Measurements from ENCODE around the gene CHCHD5.
"Not testable (repeated sequence)": the region's sequence is repeated elsewhere in the genome, so short reads cannot be mapped to it uniquely, and the experiment has no call there.

CHCHD5 gene

DNA sequence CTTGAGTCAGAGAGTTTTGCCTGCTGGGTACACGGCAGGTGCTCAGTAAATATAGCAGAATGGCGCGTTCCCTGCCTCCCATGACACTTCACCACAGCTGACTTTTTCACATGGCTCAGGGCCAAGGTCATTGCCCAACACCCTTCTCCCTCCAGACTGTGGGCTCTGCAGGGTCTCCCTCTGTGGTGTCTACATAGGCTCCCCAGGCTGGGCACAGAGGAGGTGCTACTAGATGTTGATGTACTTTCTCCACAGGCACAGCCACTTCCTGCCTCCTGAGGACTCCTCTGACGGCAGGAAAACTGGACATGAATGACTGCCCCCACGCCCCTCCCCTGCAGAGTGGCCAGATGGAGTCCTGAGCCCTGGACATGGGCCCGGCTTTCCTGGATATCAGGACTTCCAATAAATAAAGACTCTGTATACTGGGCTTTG, 4.2 kb downstream of the CHCHD5 start:
- DNase-seq = no peak

DNA sequence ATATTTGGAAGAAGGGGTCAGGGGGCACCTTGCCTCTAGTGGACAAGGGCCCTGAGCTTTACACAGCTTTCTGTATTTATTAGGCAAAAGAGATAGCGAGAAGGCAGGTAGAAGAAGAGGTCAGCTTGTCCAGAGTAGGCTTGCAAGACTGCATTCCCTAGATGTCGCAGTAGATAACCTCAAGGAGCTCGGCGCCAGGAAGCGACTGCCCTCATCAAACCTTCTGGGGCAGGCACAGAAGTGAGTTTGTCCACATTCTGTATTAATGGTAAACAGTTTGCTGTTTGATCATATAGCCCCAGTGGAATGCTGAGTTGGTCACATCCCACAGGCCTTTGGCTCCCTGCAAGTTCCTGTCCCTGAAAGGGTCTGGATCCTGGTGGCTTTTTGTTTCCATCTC, 7.0 kb downstream of the CHCHD5 start:
- no peak for DNase-seq

DNA sequence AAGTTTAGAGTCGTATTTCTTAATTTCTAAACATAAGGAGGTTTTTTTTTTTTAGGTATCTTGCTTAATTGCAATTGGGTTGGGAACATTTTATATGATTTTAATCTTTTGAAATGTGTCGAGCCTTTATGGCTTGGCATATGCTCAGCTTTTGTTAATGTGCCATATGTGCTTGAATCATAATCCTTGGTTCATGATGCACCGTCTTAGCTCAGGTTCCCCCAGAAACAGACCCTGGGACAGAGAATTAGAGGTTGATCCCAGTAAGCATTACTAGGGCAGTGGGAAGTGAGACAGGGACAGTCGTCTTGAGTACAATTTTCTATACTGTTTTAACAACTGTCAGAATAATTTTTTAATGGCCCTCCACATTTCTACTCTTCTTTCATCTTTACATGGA, 9.3 kb downstream of the CHCHD5 start:
- no peak for DNase-seq

DNA sequence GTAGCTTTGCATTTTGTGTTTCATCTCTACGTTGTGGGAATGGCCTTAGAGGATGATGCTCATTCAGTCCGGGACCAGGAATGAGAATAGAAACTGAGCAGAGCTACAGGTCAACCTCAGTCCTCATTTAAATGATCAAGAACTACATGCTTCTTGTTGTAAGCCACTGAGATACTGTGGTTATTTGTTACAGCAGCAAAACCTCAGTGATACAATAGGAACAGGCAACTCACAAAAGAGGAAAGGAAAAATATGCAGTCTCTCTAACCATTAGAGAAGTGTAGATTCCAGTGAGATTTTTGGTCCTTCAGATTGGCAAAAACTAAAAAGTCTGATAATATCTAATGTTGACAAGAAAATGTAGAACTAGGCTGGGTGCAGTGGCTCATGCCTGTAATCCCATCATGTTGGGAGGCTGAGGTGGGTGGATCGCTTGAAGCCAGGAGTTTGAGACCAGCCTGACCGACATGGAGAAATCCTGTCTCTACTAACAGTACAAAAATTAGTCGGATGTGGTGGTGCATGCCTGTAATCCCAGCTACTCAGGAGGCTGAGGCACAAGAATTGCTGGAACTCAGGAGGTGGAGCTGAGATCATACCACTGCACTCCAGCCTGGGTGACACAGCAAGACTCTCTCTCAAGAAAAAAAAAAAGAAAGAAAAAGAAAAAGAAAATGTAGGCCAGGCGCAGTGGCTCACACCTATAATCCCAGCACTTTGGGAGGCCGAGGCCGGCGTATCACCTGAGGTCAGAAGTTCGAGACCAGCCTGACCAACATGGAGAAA, 13.3 kb downstream of the CHCHD5 start:
- DNase-seq = no peak

DNA sequence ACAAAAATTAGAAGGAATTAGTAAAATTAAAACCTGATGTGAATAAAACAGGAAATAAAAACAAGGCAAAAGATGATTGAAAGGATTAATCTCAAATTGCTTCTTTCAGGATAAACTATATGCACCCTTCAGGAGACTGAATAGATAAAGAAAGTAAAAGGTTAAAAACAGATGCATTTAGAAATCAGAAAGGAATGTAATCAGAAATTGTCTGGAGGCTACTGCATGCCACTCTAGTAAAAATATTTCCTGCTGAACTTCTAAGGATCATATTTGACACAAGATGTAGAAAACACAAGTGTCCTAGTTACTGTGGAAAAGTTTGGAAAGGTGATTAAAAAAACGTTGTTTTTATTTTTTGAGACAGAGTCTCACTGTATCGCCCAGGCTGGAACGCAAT, 16.2 kb downstream of the CHCHD5 start:
- no peak for DNase-seq

DNA sequence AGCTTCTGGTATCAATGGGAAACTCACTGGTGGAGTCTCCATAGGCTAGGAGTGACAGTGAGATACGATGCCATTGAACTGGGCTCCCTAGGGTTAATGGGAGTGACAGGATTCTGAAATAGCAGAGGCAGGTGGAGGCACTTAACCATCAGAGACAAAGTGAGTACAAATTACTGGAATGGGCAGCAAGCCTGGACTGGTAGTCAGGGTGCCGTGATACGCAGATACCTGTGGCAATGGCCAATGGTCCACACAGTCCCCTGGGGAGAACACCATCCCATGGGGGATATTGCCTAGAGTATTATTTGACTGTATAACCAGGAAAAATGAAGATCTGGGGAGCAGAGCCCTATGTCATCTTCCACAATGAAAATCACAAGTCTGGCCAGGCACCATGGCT, 17.3 kb downstream of the CHCHD5 start:
- peak; percentile 32 for DNase-seq

DNA sequence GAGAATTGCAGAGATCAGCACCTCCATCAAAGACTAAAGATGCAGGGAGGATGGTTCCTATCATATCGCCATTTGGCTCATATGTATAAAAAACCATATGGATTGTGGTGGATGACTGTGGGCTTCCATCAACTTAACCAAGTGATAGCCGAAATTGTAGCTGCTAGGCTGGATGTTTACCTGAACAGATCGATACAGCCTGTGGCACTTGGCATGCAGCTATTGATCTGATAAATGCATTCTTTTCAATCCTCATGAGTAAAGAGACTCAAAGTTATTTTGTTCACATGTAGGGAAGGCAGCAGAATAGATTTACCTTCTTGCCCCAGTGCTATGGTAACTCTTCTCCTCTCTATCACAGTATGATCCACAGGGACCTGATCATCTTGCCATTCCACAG, 18.5 kb downstream of the CHCHD5 start:
- DNase-seq = peak; percentile 3

DNA sequence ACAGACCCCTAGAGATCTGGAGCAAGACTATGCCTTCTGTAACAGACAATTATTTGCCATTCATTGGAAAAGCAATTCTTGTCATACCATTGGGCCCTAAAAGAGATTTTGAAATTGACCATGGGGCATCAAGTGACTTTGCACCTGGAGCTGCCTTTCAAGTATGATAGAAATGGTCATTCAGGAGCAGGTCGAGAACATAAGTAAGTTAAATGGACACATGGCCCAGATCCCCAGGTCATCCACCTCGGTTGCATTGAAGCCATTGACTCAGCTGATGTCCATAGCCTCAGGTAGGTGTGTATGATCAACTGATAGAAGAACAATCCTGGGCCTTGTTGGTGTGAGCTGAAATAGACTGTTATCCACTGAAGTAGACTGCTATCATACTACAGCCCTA, 19.3 kb downstream of the CHCHD5 start:
- DNase-seq = peak; percentile 11

DNA sequence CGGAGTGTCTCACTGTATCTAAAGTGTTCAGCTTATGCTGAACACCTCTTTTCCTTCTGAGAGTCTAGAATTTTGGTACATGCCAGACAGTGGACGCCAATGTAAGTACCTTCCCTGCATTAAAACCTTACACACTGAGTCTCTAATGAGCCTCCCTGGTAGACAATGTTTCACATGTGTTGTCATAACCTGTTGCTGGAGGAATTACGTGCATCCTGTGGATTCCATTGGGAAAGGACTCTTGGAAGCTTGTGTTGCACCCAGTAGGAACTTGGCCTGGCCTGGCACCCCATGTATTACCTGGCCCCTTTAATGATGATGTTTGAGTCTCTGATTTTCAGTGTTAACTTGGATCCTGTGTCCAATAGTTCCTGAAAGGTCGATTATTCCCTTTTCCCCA, 20.5 kb downstream of the CHCHD5 start:
- no peak for DNase-seq

DNA sequence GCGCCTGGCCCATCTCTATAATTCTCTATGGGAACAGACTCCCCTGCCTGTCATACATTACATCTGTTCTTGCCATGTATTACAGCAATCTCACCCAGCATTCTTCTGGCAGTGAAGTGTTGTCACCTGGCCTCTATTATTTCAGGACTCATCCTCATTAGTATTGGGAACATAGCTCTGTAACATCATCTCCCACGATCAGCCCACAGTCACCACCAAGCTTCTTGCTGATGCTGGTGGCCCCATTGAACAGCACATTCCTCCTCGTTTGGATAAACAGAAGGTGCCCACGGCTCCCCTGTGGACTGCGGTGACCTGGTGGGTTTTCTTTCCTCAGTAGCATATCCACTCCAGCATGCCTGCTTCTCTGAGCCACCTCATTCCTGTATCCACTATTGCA, 21.5 kb downstream of the CHCHD5 start:
- no peak for DNase-seq

DNA sequence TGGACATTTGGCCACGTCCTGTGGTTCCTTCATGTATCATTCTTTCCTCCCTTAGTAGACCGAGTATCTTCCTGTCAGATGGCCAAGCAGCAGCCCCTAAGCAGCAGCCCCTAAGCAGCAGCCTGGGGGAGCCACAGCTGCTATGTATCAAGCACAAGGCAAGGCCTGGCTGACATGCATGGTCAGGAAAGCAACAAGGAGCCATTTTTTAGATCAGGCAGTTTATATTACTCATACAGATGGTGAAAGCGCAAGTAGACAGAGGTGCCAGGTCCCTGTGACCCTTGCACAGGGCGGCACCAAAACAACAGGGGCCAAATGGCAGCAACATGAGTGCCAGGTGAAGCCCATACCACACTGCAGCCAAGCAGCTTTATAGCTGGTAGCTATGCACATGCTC, 22.1 kb downstream of the CHCHD5 start:
- DNase-seq = no peak

DNA sequence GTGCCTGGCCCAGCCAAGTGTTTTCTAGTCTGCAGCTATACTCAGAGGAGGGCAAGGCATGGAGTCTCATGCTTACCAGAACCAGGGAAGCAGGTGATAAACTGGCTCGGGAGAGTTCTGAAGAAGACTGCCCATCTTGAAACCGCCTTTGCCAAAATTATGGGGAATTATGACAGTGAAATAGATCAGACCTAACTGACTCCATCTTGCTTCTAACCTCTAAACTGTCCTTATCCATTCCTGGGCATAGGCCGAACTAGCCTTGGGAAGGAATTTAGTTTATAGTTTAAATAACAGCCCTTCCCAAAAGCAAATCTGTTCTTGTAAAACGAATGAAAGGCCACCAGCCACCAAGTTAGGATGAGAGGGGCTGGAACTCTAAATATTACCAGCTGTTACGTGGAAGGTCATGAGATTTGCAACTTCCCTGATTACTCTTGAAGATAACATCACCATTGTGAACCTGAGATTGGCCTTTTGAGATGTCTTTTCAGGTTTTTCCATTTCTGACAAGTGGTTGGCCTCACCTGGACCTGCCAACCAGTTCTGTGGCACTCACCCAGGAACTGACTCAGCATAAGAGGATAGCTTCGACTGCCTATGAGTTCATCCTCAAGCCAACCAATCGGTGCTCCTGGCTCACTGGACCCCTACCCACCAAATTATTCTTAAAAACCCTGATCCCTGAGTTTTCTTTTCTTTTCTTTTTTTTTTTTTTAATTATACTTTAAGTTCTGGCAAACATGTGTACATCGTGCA, 23.4 kb downstream of the CHCHD5 start:
- no peak for DNase-seq

DNA sequence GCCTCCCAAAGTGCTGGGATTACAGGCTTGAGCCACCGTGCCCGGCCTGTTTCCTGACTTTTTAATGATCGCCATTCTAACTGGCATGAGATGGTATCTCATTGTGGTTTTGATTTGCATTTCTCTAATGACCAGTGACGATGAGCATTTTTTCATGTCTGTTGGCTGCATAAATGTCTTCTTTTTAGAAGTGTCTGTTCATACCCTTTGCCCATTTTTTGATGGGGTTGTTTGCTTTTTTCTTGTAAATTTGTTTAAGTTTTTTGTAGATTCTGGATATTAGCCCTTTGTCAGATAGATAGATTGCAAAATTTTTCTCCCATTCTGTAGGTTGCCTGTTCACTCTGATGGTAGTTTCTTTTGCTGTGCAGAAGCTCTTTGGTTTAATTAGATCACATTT, 24.9 kb downstream of the CHCHD5 start:
- DNase-seq = not testable (repeated sequence)

DNA sequence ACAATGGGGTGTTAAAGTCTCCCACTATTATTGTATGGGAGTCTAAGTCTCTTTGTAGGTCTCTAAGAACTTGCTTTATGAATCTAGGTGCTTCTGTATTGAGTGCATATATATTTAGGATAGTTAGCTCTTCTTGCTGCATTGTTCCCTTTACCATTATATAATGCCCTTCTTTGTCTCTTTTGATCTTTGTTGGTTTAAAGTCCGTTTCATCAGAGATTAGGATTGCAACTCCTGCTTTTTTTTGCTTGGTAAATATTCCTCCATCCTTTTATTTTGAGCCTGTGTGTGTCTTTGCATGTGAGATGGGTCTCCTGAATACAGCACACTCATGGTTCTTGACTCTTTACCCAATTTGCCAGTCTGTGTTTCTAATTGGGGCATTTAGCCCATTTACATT, 27.9 kb downstream of the CHCHD5 start:
- DNase-seq = not testable (repeated sequence)

DNA sequence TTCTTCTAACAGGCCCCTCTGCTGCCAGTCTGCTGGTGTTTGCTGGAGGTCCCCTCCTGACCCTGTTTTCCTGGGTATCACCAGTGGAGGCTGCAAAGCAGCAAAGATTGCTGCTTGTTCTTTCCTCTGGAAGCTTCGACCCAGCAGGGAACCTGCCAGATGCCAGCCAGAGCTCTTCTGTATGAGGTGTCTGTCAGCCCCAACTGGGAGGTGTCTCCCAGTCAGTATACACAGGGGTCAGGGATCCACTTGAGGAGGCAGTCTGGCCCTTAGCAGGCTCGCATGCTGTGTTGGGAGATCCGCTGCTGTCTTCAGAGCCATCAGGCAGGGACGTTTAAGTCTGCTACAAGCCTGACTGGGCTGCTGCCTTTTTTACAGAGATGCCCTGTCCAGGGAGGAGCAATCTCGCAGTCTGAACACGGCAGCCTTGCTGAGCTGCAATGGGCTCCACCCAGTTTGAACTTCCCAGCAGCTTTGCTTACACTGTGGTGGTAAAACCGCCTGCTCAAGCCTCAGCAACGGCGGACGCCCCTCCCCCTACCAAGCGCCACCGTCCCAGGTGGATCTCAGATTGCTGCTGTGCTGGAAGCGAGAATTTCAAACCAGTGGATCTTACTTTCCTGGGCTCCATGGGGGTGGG, 29.9 kb downstream of the CHCHD5 start:
- peak; percentile 40 for DNase-seq

DNA sequence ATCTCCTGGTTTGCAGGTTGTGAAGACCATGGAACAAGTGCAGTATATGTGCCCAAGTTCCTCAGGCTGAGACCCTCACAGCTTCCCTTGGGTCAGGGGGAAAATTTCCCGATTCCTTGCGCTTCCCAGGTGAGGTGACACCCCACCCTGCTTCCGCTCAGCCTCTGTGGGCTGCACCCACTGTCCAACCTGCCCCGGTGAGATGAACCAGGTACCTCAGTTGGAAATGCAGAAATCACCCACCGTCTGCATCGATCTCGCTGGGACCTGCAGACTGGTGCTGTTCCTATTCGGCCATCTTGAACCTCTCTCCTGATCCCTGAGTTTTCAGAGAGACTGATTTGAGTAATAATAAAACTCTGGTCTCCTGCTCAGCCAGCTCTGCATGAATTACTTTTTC, 30.6 kb downstream of the CHCHD5 start:
- DNase-seq = peak; percentile 42

DNA sequence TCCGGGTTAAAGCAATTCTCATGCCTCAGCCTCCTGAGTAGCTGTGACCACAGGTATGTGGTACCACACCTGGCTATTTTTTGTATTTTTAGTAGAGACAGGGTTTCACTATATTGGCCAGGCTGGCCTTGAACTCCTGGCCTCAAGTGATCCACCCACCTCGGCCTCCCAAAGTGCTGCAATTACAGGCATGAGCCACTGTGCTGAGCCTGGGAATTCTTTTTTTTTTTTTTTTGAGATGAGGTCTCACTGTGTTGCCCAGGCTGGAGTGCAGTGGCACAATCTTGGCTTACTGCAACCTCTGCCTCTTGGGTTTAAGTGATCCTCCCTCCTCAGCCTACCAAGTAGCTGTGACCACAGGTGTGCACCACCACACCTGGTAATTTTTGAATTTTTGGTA, 31.4 kb downstream of the CHCHD5 start:
- DNase-seq = peak; percentile 1

DNA sequence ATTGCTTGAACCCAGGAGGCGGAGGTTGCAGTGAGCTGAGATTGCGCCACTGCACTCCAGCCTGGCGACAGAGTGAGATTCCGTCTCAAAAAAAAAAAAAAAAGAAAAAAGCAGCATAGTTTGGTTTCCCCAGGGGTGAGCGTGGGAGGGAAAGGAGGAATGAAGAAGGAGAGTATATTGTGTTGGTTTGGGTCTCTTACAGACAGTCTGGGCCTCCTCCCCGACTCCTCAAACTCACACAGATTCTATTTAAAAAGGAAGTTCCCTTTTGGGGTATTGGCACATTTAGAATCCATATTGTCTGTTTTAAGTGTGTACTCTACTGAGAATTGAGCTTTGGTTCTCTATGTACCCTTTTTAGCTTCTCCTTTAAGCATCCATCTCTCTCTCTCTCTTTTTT, 34.0 kb downstream of the CHCHD5 start:
- DNase-seq = no peak

DNA sequence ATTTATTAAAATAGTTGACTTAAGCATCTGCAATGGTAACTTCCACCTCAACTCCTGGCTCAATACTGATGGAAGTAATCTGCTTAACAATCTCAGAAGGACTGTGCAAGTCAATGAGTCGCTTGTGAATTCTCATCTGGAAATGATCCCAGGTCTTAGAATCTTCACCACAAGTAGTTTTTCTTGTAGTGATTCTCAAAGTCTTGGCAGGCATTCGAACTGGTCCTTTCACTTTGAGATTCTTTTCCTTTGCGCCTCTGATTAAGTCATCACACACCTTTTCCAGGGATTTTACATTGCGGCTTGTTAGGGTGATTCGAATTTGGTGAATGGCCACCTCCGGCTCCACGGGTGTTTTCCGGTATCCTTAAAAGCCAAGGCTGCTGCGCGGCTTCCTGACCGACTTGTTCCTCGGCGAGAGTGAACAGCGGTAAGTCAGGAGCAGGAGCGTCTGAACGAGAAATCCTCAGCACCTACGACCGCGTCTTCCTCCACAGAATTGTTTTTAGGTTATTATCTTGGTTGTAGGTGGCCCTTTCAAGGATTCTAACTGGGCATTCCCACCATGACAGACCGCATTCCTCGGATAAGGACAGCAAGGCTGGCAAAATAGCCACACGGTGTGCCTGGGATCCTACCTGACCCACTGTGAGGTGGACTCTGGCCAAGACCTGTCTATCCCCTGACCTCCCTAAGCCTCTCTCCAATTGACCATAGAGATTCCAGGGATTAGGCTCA, 37.5 kb downstream of the CHCHD5 start:
- DNase-seq = peak; percentile 21

DNA sequence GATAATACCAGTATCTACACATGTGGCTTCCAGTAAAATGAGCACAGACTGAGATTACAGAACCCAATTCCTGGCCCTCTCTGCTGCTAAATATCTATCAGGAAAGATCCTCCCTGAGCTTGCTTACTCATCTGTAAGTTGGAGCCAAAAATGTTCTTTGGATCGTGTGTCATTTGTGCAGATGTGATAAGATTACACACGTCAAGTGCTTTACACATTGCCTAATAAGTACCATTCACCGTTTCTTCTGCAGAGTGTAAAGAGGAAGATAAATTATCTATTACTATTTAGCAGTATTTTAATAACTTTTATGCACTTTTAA, 38.1 kb downstream of the CHCHD5 start:
- no peak for DNase-seq

DNA sequence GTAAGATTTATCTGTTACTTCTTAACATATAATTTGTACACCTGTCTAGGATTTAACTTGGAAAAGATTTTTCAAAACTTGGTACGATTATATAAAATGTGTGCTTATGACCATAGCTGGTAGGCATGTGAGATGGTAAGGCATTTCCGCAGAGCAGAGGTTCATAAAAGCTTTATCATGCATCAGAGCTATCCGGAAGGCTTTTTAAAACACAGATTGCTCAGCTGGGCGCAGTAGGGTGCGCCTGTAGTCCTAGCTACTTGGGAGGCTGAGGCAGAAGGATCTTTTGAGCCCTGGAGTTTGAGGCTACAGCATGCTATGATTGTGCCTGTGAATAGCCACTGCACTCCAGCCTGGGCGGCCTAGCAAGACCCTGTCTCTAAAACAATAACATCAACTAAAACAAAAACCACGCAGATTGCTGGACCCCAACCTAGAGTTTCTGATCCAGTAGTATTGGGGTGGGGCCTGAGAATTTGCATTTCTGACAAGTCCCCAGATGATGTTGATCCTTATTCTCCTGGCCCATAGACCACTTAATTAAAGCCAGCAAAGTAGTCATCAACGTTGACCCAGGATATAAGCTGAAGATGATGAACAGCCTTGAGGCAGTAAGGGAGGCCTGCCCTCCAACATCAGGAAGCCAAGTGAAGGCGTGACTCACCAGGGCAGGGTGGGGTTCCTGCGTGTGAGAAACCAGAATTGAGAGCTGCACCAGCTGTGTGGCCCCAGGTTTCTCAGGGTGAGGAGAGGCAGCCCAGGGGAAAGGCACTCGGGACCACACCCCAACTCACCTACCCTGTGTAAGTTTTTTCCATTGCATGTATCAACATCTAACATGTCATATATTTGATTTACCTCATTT, 39.7 kb downstream of the CHCHD5 start:
- DNase-seq = peak; percentile 82

DNA sequence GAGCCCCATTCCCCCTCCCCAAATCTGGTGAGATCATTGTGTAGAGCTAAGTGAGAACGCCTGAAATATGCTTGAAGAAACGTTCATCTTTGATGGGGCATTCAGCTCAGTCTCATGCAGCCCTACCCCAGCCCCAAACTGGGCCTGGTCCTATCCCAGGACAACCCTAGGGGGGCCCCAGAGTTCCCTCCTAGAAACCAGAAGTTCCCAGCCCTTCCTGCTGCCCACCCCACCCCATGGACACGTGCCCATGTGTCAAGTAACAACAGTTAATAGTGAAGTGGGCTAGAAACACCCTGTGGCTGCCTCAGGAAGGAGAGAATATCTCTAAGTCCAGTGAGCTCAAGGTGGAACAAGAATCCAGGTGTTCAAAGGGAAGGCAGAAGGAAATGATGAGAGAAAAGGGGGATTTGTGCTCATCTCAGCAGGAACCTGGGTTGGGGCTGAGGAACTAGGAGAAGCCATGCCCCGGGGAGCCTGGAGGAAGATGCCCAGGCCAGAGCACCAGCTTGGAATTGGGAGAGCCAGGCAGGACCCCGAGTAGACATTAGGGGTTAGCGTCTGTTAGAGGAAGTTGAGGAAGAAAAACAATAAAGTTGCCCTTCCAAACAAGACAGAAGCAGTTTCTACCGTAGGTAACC, 41.2 kb downstream of the CHCHD5 start:
- DNase-seq = peak; percentile 53
